ENCODE results near the gene MAP7.

Gene MAP7

GRCh38 chr6:136508725-136509392 lies 41.4 kb downstream of the MAP7 start:
- Histone ChIP-seq H3K27ac (no peak overlapping the region), H3K4me3 (no peak overlapping the region)
- TF ChIP-seq CTCF (IDR thresholded peaks at IDR 0.05) = no peak
- no peak for DNase-seq (ENCODE audit: low spot score)

- H3K4me3 ChIP-seq = no peak overlapping the region
- no peak for TF ChIP-seq CTCF (IDR thresholded peaks at IDR 0.05)
- DNase-seq (ENCODE audit: low spot score) = no peak
- H3K27ac ChIP-seq = no peak overlapping the region
These were observed 44.0 kb downstream of the MAP7 start for GRCh38 chr6:136506124-136506799.

GRCh38 chr6:136503303-136504029 lies 46.8 kb downstream of the MAP7 start:
- TF ChIP-seq CTCF (IDR thresholded peaks at IDR 0.05) = no peak
- H3K27ac ChIP-seq = no peak overlapping the region
- no peak for DNase-seq (ENCODE audit: low spot score)
- H3K4me3 ChIP-seq = no peak overlapping the region

GRCh38 chr6:136502786-136503185 lies 47.4 kb downstream of the MAP7 start:
- no peak overlapping the region for H3K27ac ChIP-seq
- DNase-seq (ENCODE audit: low spot score) = no peak

GRCh38 chr6:136501514-136501913 lies 48.7 kb downstream of the MAP7 start:
- TF ChIP-seq CTCF (IDR thresholded peaks at IDR 0.05) = no peak
- H3K27ac ChIP-seq = no peak overlapping the region

More at GRCh38 chr6:136502786-136503185, 47.4 kb downstream of the MAP7 start:
- TF ChIP-seq CTCF (IDR thresholded peaks at IDR 0.05) = no peak
- H3K4me3 ChIP-seq = no peak overlapping the region

GRCh38 chr6:136501096-136501495 lies 49.1 kb downstream of the MAP7 start:
- Histone ChIP-seq H3K4me3 (no peak overlapping the region), H3K27ac (no peak overlapping the region)
- no peak for DNase-seq (ENCODE audit: low spot score)
- TF ChIP-seq CTCF (IDR thresholded peaks at IDR 0.05) = no peak

More at GRCh38 chr6:136501514-136501913, 48.7 kb downstream of the MAP7 start:
- H3K4me3 ChIP-seq = no peak overlapping the region
- no peak for DNase-seq (ENCODE audit: low spot score)

All from coronary artery (tissue), 2 donors.